HepG2 (cell line): ENCODE results near the gene PHYH. TPM values are rescaled to one million over a fixed set of nuclear protein-coding genes. Genes with fewer than 3 reads are reported as not detected.
"Not testable (repeated sequence)": the region's sequence is repeated elsewhere in the genome, so short reads cannot be mapped to it uniquely, and the experiment has no call there.

ENCODE experiments used
- ATAC-seq: fragments of 200-7000 bp; cut with Tn5 transposase; 3 replicates; pipeline ENCODE4 v1.9.1; 2020; ENCODE audit warnings: mild to moderate bottlenecking, moderate library complexity
- BruUV-seq: library from RNA; stranded (reverse); fragments of 400-500 nt; replicated peaks from 2 replicates; lab custom pipeline; 2021; lab: Mats Ljungman, UMichigan
- CTCF ChIA-PET: fragments of 300-600 bp; formaldehyde crosslinking; extraction: SDS; loops from one replicate; lab custom pipeline; 2021; ENCODE audit warnings: low total read pairs, inconsistent platforms, low intra/inter-chr PET ratio; lab: Yijun Ruan, JAX
- POLR2A ChIA-PET: fragments of 350-600 bp; sonication (Branson Sonifier 250); formaldehyde crosslinking; loops from one replicate; lab custom pipeline; 2020; ENCODE audit warnings: antibody characterized with exemption, inconsistent platforms; lab: Yijun Ruan, JAX
- DNase-seq: peaks from one replicate; pipeline ENCODE4 v3.0.0-alpha.2; 2015; ENCODE audit warnings: low spot score
- FAIRE-seq: peaks from 3 replicates; lab custom pipeline; 2011; peaks lifted over from hg19 to GRCh38; lab: Jason Lieb, UNC
- H2AFZ ChIP-seq: one replicate; pipeline ENCODE4 v1.6.1; 2011; ENCODE audit warnings: low read length, inconsistent platforms
- H3K27ac ChIP-seq: fragments of 300-600 bp; 3 replicates; pipeline ENCODE4 v1.8.0; 2011; ENCODE audit warnings: mixed run types, mild to moderate bottlenecking, mixed read lengths, low read length, inconsistent platforms; ENCODE audit not compliant: insufficient read depth; ENCODE audit errors: extremely low read length
- H3K27me3 ChIP-seq, 2 experiments: fragments of 200-600 bp in 1 of 2; 2 replicates in 1 of 2; 3 replicates in 1 of 2; pipeline versions ENCODE4 v1.6.0 to v1.8.0; 2011; ENCODE audit warnings: low read length in 2 of 2, mild to moderate bottlenecking in 2 of 2, moderate library complexity in 2 of 2, inconsistent platforms in 1 of 2; ENCODE audit not compliant: insufficient read depth in 2 of 2, control insufficient read depth in 1 of 2
- H3K36me3 ChIP-seq, 2 experiments: fragments of 200-600 bp in 1 of 2; replicated peaks in 1 of 2; 2 replicates in 1 of 2; 3 replicates in 1 of 2; pipeline versions ENCODE4 v1.5.1 to v1.8.0; 2011; ENCODE audit warnings: low read length in 2 of 2, inconsistent platforms in 1 of 2; ENCODE audit not compliant: insufficient read depth in 2 of 2, control insufficient read depth in 1 of 2
- H3K4me1 ChIP-seq: 2 replicates; pipeline ENCODE4 v1.5.1; 2012; ENCODE audit warnings: low read length, inconsistent platforms; ENCODE audit not compliant: insufficient read depth
- H3K4me2 ChIP-seq: 2 replicates; pipeline ENCODE4 v1.6.0; 2011; ENCODE audit warnings: low read depth, low read length, inconsistent platforms
- H3K4me3 ChIP-seq, 3 experiments: fragments of 200-600 bp in 1 of 3; sonication (generic), shearing (Covaris generic) in 1 of 3; replicated peaks in 1 of 3; 2 replicates each; pipeline ENCODE4 v1.5.1; 2011 to 2016; ENCODE audit warnings: low read length in 3 of 3, inconsistent platforms in 2 of 3, low read depth in 2 of 3, mild to moderate bottlenecking in 2 of 3, control low read depth in 1 of 3, mixed read lengths in 1 of 3; ENCODE audit not compliant: insufficient read depth in 1 of 3
- H3K79me2 ChIP-seq: one replicate; pipeline ENCODE4 v1.6.1; 2011; ENCODE audit warnings: low read length, inconsistent platforms; ENCODE audit not compliant: insufficient read depth
- H3K9ac ChIP-seq: 2 replicates; pipeline ENCODE4 v1.6.0; 2011; ENCODE audit warnings: mild to moderate bottlenecking, low read depth, low read length, inconsistent platforms; ENCODE audit not compliant: insufficient read depth
- H3K9me3 ChIP-seq: 2 replicates; pipeline ENCODE4 v1.5.1; 2012; ENCODE audit warnings: mild to moderate bottlenecking, low read length
- H4K20me1 ChIP-seq: 2 replicates; pipeline ENCODE4 v1.6.0; 2011; ENCODE audit warnings: inconsistent platforms, mild to moderate bottlenecking, low read length, moderate library complexity; ENCODE audit not compliant: insufficient read depth
- MAZ ChIP-seq, 2 experiments: sonication (generic) in 1 of 2; formaldehyde crosslinking in 1 of 2; IDR thresholded peaks; 2 replicates each; pipeline versions ENCODE4 v1.5.0 to v1.6.1; 2012 to 2020; ENCODE audit warnings: low read depth in 2 of 2, mild to moderate bottlenecking in 2 of 2, borderline replicate concordance in 1 of 2, improper control_type of control experiment in 1 of 2, low read length in 1 of 2, missing genetic modification reagents in 1 of 2, moderate library complexity in 1 of 2
- ZNF160 ChIP-seq: sonication (generic); formaldehyde crosslinking; IDR thresholded peaks from 2 replicates; pipeline ENCODE4 v1.8.0; 2022; ENCODE audit warnings: mild to moderate bottlenecking, inconsistent platforms, missing genetic modification reagents
- WGBS: methylation state at CpG from one replicate; pipeline ENCODE4 v1.1.6; 2017; ENCODE audit warnings: low lambda C conversion rate; 5-methylcytosine and 5-hydroxymethylcytosine counted together
- in situ Hi-C: cut with HindIII; loops from 2 replicates; pipeline ENCODE4 v1.10.0; 2017; ENCODE audit warnings: low pct_unique_long_range_greater_than_20kb; ENCODE audit not compliant: extremely low pct_ligation_motif_present
- intact Hi-C: fragments of 100-400 bp; cut with micrococcal nuclease; formaldehyde crosslinking; loops from one replicate; pipeline ENCODE4 v1.10.0; 2022; ENCODE audit not compliant: unreplicated experiment
- polyA plus RNA-seq, 8 experiments: library from polyadenylated mRNA; depleted of rRNA in 3 of 8; stranded (reverse) in 7 of 8; unstranded in 1 of 8; fragments of >200 nt; fragmentation: Illumina TruSeq in 4 of 8; extraction: Trizol in 4 of 8; gene quantifications; 2 replicates each; pipeline versions ENCODE4 v1.2.1 to v1.2.3, GENCODE V29; 2011 to 2016; ENCODE audit warnings: low read depth in 4 of 8, missing spikeins in 1 of 8, mixed read lengths in 1 of 8; ENCODE audit not compliant: insufficient read depth in 1 of 8
- total RNA-seq, 5 experiments: library from RNA; depleted of rRNA; stranded (reverse); fragments of >200 nt; fragmentation: Illumina TruSeq; extraction: Trizol; gene quantifications; 2 replicates each; pipeline ENCODE4 v1.2.3, GENCODE V29; 2016; ENCODE audit warnings: low read depth in 1 of 5

PHYH gene
- total and polyA plus RNA-seq, 2 of the 13 experiments (the other 11 are each of a cell fraction or from before 2014, with no cell fraction given) = 27.2 to 34.5 TPM

GRCh38 chr10:13236638-13237037 is 63.2 kb downstream of the PHYH start:
- Histone ChIP-seq H3K4me3 (no peak overlapping the region), H3K27me3 (peaks cover 2 to 5% of the 10 kb centered on the region in 2 experiments; a peak in 2 of 5 replicates), H3K9ac (no peak overlapping the region), H4K20me1 (no peaks in the 10 kb centered on the region), H3K4me1 (peaks cover 40% of the 10 kb centered on the region), H3K27ac (no peak overlapping the region), H2AFZ (no peak overlapping the region), H3K4me2 (peak overlapping the region; percentile 61)
- FAIRE-seq = no peak
- CTCF ChIA-PET = no interaction called here
- WGBS = 43% methylated on average over 8 of the region's 8 CpGs
- no peak for DNase-seq
- TF ChIP-seq MAZ (IDR thresholded peaks at IDR 0.05; ENCODE audit: borderline replicate concordance, low read depth, low read length) (no peak), MAZ (CRISPR knock-in tag; IDR thresholded peaks at IDR 0.05; ENCODE audit: low read depth) (0 out of 2 replicates have a peak, but pooled peaks have one; percentile 23), ZNF160 (no peak)
- TF ChIP-seq, all 625 proteins: peak for 1
- no peaks in the 10 kb centered on the region for H3K9me3 ChIP-seq
- H3K79me2 ChIP-seq = no peaks in the 10 kb centered on the region
- POLR2A ChIA-PET = no interaction called here
- peak; percentile 55 for ATAC-seq
- no TSS peak for BruUV-seq
- in situ Hi-C loops (no loop called here), intact Hi-C loops (no loop called here)
- no peaks in the 10 kb centered on the region for H3K36me3 ChIP-seq

- H3K79me2 ChIP-seq, H3K27me3 ChIP-seq, CTCF ChIA-PET, H2AFZ ChIP-seq, ATAC-seq, H3K9ac ChIP-seq, H3K36me3 ChIP-seq, H3K27ac ChIP-seq, H4K20me1 ChIP-seq, BruUV-seq, in situ Hi-C loops, H3K4me3 ChIP-seq, FAIRE-seq, POLR2A ChIA-PET, DNase-seq, H3K4me2 ChIP-seq, H3K9me3 ChIP-seq, intact Hi-C loops: not testable (repeated sequence)
- peaks cover 35% of the 10 kb centered on the region for H3K4me1 ChIP-seq
- WGBS = 65% methylated on average over 11 of the region's 13 CpGs
Observed at GRCh38 chr10:13234736-13235135, 65.1 kb downstream of the PHYH start.
